ENCODE measurements around the gene NFYC. TPM values are rescaled to one million over a fixed set of nuclear protein-coding genes. Genes with fewer than 3 reads are reported as not detected.

The NFYC gene
- polyA plus RNA-seq, 1 of the 3 experiments (the other 2 are of a cell fraction): 72.4 TPM

GRCh38 chr1:40818264-40818961 is 126.9 kb downstream of the NFYC start:
- Histone ChIP-seq H4K20me1 (ENCODE audit: insufficient read depth) (no peaks in the 10 kb centered on the region), H3K4me1 (ENCODE audit: control insufficient read depth in 1 of 2, insufficient read depth in 2 of 2, low read depth in 1 of 2, low read length in 1 of 2) (peaks cover 0 to 13% of the 10 kb centered on the region in 2 experiments; a peak in 1 of 4 replicates), H3K9ac (no peak overlapping the region), H2AFZ (ENCODE audit: low read depth) (no peak overlapping the region), H3K27me3 (ENCODE audit: insufficient read depth) (no peaks in the 10 kb centered on the region), H3K27ac (ENCODE audit: low read depth in 2 of 2, low read length in 1 of 2) (no peak overlapping the region), H3K9me3 (no peaks in the 10 kb centered on the region), H3K79me2 (ENCODE audit: insufficient read depth) (no peaks in the 10 kb centered on the region), H3K4me3 (ENCODE audit: low read depth in 2 of 2, low read length in 1 of 2) (no peak overlapping the region), H3F3A (replicated peaks; ENCODE audit: insufficient read depth) (no peaks in the 10 kb centered on the region), H3K36me3 (replicated peaks in 1 of 2; ENCODE audit: control insufficient read depth in 1 of 2, insufficient read depth in 2 of 2, low read length in 1 of 2) (no peaks in the 10 kb centered on the region), H3K4me2 (no peak overlapping the region), H3K9me2 (no peaks in the 10 kb centered on the region)
- POLR2A ChIA-PET: no interaction called here
- CTCF ChIA-PET: interaction anchor here (0.9 to 1.0 kb wide), 2 partner anchors 31 to 44 kb away, joined by 3 read pairs; no protein-coding TSS in a partner anchor
- DNase-seq: no peak
- no peak for TF ChIP-seq RFX5 (IDR thresholded peaks at IDR 0.05; ENCODE audit: low read length)
- TF ChIP-seq CTCF (IDR thresholded peaks at IDR 0.05): no peak
- no peak for TF ChIP-seq FOSL2 (IDR thresholded peaks at IDR 0.05; ENCODE audit: borderline replicate concordance, low read depth)
- no peak for TF ChIP-seq RXRA (IDR thresholded peaks at IDR 0.05; ENCODE audit: borderline replicate concordance, low read depth)
- TF ChIP-seq, protein P1, sequence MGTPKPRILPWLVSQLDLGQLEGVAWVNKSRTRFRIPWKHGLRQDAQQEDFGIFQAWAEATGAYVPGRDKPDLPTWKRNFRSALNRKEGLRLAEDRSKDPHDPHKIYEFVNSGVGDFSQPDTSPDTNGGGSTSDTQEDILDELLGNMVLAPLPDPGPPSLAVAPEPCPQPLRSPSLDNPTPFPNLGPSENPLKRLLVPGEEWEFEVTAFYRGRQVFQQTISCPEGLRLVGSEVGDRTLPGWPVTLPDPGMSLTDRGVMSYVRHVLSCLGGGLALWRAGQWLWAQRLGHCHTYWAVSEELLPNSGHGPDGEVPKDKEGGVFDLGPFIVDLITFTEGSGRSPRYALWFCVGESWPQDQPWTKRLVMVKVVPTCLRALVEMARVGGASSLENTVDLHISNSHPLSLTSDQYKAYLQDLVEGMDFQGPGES (IDR thresholded peaks at IDR 0.05; ENCODE audit: low read depth, low read length): no peak
- TF ChIP-seq REST (IDR thresholded peaks at IDR 0.05; ENCODE audit: low read depth, low read length): no peak
- TF ChIP-seq TCF12 (IDR thresholded peaks at IDR 0.05): no peak
- TF ChIP-seq, protein P2, sequence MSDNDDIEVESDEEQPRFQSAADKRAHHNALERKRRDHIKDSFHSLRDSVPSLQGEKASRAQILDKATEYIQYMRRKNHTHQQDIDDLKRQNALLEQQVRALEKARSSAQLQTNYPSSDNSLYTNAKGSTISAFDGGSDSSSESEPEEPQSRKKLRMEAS (IDR thresholded peaks at IDR 0.05; ENCODE audit: low read depth): no peak
- TF ChIP-seq, protein P3, sequence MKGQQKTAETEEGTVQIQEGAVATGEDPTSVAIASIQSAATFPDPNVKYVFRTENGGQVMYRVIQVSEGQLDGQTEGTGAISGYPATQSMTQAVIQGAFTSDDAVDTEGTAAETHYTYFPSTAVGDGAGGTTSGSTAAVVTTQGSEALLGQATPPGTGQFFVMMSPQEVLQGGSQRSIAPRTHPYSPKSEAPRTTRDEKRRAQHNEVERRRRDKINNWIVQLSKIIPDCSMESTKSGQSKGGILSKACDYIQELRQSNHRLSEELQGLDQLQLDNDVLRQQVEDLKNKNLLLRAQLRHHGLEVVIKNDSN (IDR thresholded peaks at IDR 0.05; ENCODE audit: borderline replicate concordance, low read depth): no peak
- TF ChIP-seq GATA2 (CRISPR knock-in tag; IDR thresholded peaks at IDR 0.05): no peak
- TF ChIP-seq USF2 (IDR thresholded peaks at IDR 0.05; ENCODE audit: borderline replicate concordance, low read depth, low read length): no peak
- 92% methylated on average over 58 of the region's 59 CpGs for WGBS (ENCODE audit: low lambda C conversion rate)

Measured in SK-N-SH (cell line).